ENCODE results near the gene IFNA6.
A peak's percentile ranks its signal among the peaks of the same experiment; 100 is the strongest.

Gene IFNA6

DNA sequence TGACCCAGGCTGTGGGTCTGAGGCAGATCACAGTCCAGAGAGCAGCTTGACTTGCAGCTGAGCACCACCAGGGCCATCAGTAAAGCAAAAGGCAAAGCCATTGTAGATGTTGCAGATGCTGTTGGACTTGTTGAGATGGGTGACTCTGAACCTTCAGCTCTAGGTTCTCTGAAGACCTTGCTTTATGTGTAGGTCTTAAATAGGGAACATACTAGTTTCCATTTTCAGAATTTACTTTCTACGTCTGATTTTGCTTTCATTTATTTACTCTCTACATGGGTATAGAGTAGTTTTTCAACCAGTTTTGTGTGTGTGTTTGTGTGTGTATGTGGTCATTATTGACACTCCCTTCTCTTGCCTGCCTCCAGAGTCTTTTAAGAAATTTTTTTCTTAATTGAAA lies at the start of gene IFNA6:
TSS of gene IFNA6 (minus strand) at position 101 of the 400 bp plus-strand sequence. CDS start at position 101, 0 bp downstream.
- DNase-seq (ENCODE audit: low spot score) = no peak
- no peak within 1 kb of the TSS for H3K27ac ChIP-seq
- H3K4me3 ChIP-seq = no peak within 1 kb of the TSS
- TF ChIP-seq, protein P1, sequence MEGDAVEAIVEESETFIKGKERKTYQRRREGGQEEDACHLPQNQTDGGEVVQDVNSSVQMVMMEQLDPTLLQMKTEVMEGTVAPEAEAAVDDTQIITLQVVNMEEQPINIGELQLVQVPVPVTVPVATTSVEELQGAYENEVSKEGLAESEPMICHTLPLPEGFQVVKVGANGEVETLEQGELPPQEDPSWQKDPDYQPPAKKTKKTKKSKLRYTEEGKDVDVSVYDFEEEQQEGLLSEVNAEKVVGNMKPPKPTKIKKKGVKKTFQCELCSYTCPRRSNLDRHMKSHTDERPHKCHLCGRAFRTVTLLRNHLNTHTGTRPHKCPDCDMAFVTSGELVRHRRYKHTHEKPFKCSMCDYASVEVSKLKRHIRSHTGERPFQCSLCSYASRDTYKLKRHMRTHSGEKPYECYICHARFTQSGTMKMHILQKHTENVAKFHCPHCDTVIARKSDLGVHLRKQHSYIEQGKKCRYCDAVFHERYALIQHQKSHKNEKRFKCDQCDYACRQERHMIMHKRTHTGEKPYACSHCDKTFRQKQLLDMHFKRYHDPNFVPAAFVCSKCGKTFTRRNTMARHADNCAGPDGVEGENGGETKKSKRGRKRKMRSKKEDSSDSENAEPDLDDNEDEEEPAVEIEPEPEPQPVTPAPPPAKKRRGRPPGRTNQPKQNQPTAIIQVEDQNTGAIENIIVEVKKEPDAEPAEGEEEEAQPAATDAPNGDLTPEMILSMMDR (IDR thresholded peaks at IDR 0.05) = no peak

DNA sequence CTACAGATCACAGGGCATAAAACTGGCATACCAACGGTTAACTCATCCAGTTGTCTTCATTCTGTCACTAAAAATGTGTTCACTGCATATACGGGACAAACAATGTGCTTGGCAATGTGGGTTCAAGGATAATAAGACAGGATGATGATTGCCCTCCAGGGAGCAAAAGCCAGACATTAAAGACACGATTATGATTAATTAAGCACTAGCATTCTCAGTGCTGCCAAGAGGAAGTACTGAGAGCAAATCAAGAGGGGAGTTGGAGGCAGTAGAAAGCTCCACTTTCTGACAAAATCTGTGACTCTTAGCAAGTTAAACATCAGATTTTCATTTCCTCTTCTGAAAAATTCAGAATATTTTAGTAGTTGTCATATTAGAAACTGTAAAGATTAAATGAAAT lies 49.3 kb upstream of the IFNA6 start:
- Histone ChIP-seq H3K4me3 (no peak overlapping the region), H3K27ac (no peak overlapping the region)
- DNase-seq (ENCODE audit: low spot score) = no peak
- TF ChIP-seq, protein P1 (IDR thresholded peaks at IDR 0.05) = no peak

DNA sequence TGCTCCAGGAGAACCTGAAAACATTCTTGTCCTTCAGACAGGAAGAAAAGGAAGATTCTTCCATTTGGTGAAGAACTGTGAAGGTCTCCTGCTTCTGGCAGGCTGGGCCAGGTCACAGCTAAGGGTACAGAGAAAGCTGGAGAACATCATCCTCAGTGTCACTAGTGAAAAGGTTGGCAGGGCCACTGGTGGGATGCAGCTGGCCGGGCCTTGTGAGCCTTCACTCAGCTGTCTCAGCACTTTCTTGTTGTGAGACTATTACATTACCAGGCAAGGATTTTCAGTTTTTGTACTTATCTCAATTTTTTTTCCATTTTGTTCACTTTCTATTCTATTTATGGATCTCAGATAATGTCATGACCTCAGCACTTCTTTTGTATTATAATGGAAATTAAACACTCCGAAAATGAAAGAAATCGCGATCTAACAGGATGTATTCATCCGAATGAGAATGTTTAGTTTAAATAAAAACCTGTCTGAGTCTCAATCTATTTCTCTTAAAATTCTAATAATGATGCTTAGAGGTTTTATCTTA lies 48.3 kb upstream of the IFNA6 start:
- TF ChIP-seq, protein P1 (IDR thresholded peaks at IDR 0.05) = no peak
- no peak for DNase-seq (ENCODE audit: low spot score)
- Histone ChIP-seq H3K4me3 (no peak overlapping the region), H3K27ac (no peak overlapping the region)

DNA sequence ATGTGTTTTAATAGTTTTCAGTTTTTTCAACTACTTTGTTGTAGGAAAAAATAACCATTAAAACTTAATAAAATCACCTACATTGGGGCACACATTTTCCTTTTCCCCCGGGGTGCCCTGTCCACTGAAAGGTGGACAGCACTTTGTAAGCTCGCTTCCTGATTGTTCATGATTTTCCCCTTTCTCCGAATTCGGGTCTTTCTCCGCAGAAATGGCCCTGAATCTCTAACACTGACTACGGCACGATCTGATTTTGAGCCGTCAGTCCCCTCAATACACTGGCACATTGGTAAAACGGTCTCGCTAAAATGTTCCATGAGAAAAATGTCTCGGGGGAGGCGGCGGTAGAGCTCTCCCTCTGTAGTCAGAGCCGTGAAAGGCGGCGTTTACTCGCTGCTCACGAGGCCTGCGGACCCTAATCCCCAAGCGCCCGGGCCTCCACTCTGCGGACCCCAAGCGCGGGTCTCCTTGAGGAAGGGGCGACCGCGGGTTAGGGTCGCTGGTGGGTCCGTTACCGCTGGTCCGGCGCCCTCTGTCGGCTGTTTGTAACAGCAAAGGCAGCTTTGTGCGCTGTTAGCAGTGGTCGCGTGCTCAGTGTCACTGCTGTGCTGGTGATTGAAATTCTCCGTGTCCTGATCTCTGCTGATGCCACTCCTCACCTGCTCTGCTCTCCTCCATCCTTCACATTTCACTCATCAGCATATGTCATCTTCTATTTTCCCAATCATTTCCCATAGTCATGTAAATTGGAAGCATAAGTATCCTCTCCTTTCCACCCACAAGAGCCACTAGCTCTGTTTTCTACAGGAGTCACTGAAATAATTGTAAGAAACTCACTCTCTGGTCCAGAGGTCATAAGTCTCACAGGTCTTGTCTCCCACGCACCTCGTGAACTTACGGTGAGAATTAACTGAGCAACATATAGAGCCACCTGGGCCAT lies 45.4 kb upstream of the IFNA6 start:
- Histone ChIP-seq H3K27ac (no peak overlapping the region), H3K4me3 (peak overlapping the region; percentile 76)
- TF ChIP-seq, protein P1 (IDR thresholded peaks at IDR 0.05) = peak; percentile 42
- no peak for DNase-seq (ENCODE audit: low spot score)

DNA sequence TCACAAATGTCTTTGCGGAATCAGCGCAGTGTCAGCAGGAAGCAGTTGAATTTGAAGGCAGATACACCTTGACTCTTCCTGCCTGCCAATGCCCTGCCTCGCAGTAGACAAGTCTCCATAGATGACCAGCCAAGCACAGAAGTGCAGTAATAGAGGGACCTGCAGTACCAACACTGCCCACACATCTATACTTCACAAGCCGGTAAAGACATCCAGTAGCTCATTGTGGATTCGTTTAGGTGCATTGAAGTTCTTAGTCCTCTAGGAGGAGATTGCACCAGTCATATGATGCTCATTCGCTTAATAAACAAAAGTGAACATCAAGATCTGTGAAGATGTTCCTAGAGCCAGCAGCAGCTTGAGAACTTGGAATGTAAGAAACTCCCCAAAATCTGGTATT lies 41.6 kb upstream of the IFNA6 start:
- TF ChIP-seq, protein P1 (IDR thresholded peaks at IDR 0.05) = no peak
- H3K27ac ChIP-seq = no peak overlapping the region
- no peak overlapping the region for H3K4me3 ChIP-seq
- no peak for DNase-seq (ENCODE audit: low spot score)

DNA sequence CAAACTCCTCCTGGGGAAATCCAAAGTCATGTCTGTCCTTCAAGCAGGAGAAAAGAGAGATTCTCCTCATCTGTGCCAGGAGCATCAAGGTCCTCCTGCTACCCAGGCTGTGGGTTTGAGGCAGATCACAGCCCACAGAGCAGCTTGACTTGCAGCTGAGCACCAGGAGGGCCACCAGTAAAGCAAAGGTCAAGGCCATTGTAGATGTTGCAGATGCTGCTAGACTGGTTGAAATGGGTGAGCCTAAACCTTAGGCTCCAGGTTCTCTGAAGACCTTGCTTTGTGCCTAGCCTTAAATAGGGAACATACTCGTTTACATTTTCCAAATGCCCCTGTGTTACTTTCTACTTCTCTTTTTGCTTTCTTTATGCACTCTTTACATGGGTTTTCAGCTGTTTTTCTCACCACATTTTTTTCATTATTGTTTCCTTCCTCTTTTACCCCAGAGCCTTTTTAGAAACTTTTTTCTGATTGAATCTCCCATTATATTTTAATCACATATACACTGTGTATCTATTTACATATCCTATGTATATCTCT lies 34.5 kb upstream of the IFNA6 start, which contains the start of gene IFNA2:
TSS of gene IFNA2 (minus strand) at position 268 of the 540 bp plus-strand sequence. CDS start at position 199, 69 bp downstream.
- TF ChIP-seq, protein P1 (IDR thresholded peaks at IDR 0.05) = no peak
- no peak for DNase-seq (ENCODE audit: low spot score)
- no peak within 1 kb of the TSS for H3K4me3 ChIP-seq

More for the DNA sequence above, 34.5 kb upstream of the IFNA6 start, which contains the start of gene IFNA2:
- H3K27ac ChIP-seq = no peak within 1 kb of the TSS

Data from coronary artery (tissue), 2 donors.